ENCODE results near the gene HERC6.
"Not testable (repeated sequence)": the region's sequence is repeated elsewhere in the genome, so short reads cannot be mapped to it uniquely, and the experiment has no call there.

Gene HERC6

GRCh38 chr4:88378691-88379559 lies at the start of gene HERC6:
Gene HERC6, plus strand, starts transcription at chr4:88378852. Its CDS starts 70 bp downstream, at chr4:88378922.
- in situ Hi-C loops (cut with MboI; ENCODE audit: low sequenced_read_pairs) = loop anchor here (10.0 kb wide), 1 partner anchor 136 kb away; no protein-coding TSS in a partner anchor

GRCh38 chr4:88333741-88334405 lies 44.8 kb upstream of the HERC6 start:
- in situ Hi-C loops (cut with MboI; ENCODE audit: low sequenced_read_pairs) = no loop called here

- in situ Hi-C loops (cut with MboI; ENCODE audit: low sequenced_read_pairs) = no loop called here
These were observed 43.5 kb upstream of the HERC6 start for GRCh38 chr4:88335092-88335665.

GRCh38 chr4:88341227-88342192 lies 37.1 kb upstream of the HERC6 start:
- in situ Hi-C loops (cut with MboI; ENCODE audit: low sequenced_read_pairs) = no loop called here

- in situ Hi-C loops (cut with MboI; ENCODE audit: low sequenced_read_pairs) = not testable (repeated sequence)
These were observed 31.8 kb upstream of the HERC6 start for GRCh38 chr4:88346902-88347301.

- in situ Hi-C loops (cut with MboI; ENCODE audit: low sequenced_read_pairs) = not testable (repeated sequence)
These were observed 29.9 kb upstream of the HERC6 start for GRCh38 chr4:88348761-88349160.

GRCh38 chr4:88350786-88351185 lies 27.9 kb upstream of the HERC6 start:
- in situ Hi-C loops (cut with MboI; ENCODE audit: low sequenced_read_pairs) = no loop called here

- in situ Hi-C loops (cut with MboI; ENCODE audit: low sequenced_read_pairs) = no loop called here
These were observed 26.5 kb upstream of the HERC6 start for GRCh38 chr4:88352062-88352740.

- in situ Hi-C loops (cut with MboI; ENCODE audit: low sequenced_read_pairs) = no loop called here
These were observed 25.3 kb upstream of the HERC6 start for GRCh38 chr4:88353324-88353723.

GRCh38 chr4:88356771-88357170 lies 21.9 kb upstream of the HERC6 start:
- in situ Hi-C loops (cut with MboI; ENCODE audit: low sequenced_read_pairs) = no loop called here

- in situ Hi-C loops (cut with MboI; ENCODE audit: low sequenced_read_pairs) = no loop called here
These were observed 21.4 kb upstream of the HERC6 start for GRCh38 chr4:88357262-88357661.

- in situ Hi-C loops (cut with MboI; ENCODE audit: low sequenced_read_pairs) = no loop called here
These were observed 19.1 kb upstream of the HERC6 start for GRCh38 chr4:88359558-88359957.

GRCh38 chr4:88360256-88360655 lies 18.4 kb upstream of the HERC6 start:
- in situ Hi-C loops (cut with MboI; ENCODE audit: low sequenced_read_pairs) = no loop called here

GRCh38 chr4:88360791-88361190 lies 17.9 kb upstream of the HERC6 start:
- in situ Hi-C loops (cut with MboI; ENCODE audit: low sequenced_read_pairs) = no loop called here

GRCh38 chr4:88361217-88361773 lies 17.4 kb upstream of the HERC6 start:
- in situ Hi-C loops (cut with MboI; ENCODE audit: low sequenced_read_pairs) = not testable (repeated sequence)

GRCh38 chr4:88366460-88366859 lies 12.2 kb upstream of the HERC6 start:
- in situ Hi-C loops (cut with MboI; ENCODE audit: low sequenced_read_pairs) = no loop called here

GRCh38 chr4:88367826-88368225 lies 10.8 kb upstream of the HERC6 start:
- in situ Hi-C loops (cut with MboI; ENCODE audit: low sequenced_read_pairs) = no loop called here

- in situ Hi-C loops (cut with MboI; ENCODE audit: low sequenced_read_pairs) = not testable (repeated sequence)
These were observed 9.4 kb upstream of the HERC6 start for GRCh38 chr4:88369180-88369812.

GRCh38 chr4:88381123-88381522 lies 2.5 kb downstream of the HERC6 start:
- in situ Hi-C loops (cut with MboI; ENCODE audit: low sequenced_read_pairs) = no loop called here
